WTC11 (cell line): ENCODE results near the gene STARD5. TPM values are rescaled to one million over a fixed set of nuclear protein-coding genes. Genes with fewer than 3 reads are reported as not detected.

Experiments
- ATAC-seq: fragments of 200-7000 bp; cut with Tn5 transposase; 2 replicates; pipeline ENCODE4 v1.10.0; 2021; ENCODE audit warnings: mild to moderate bottlenecking, moderate library complexity
- CTCF ChIA-PET: fragments of 300-600 bp; sonication (Branson Sonifier 250); formaldehyde crosslinking; loops from one replicate; lab custom pipeline; 2021; ENCODE audit warnings: antibody characterized with exemption; lab: Charles Lee
- POLR2A ChIA-PET: fragments of 350-600 bp; sonication (Branson Sonifier 250); formaldehyde crosslinking; loops from one replicate; lab custom pipeline; 2021; ENCODE audit warnings: antibody characterized with exemption; lab: Charles Lee
- DNase-seq: peaks from one replicate; pipeline ENCODE4 v3.0.0; 2021; ENCODE audit warnings: low spot score
- H3K27ac Mint-ChIP-seq: 2 replicates; pipeline ENCODE4 v1.8.0; 2021; ENCODE audit warnings: mixed read lengths
- H3K27me3 Mint-ChIP-seq: 2 replicates; pipeline ENCODE4 v1.8.0; 2021; ENCODE audit warnings: low read depth, mild to moderate bottlenecking, moderate library complexity, mixed read lengths
- H3K36me3 Mint-ChIP-seq: 2 replicates; pipeline ENCODE4 v1.8.0; 2021; ENCODE audit warnings: mixed read lengths
- H3K4me1 Mint-ChIP-seq: 2 replicates; pipeline ENCODE4 v1.8.0; 2022; ENCODE audit warnings: mixed read lengths
- H3K4me3 Mint-ChIP-seq: 2 replicates; pipeline ENCODE4 v1.8.0; 2021; ENCODE audit warnings: mild to moderate bottlenecking, moderate library complexity, mixed read lengths
- H3K9me3 Mint-ChIP-seq: 2 replicates; pipeline ENCODE4 v1.8.0; 2021; ENCODE audit warnings: mixed read lengths
- AFF4 ChIP-seq: sonication (generic); formaldehyde crosslinking; IDR thresholded peaks from 2 replicates; pipeline ENCODE4 v1.8.1; 2023; ENCODE audit warnings: mild to moderate bottlenecking, missing genetic modification reagents, borderline replicate concordance
- ARID4B ChIP-seq: sonication (generic); formaldehyde crosslinking; IDR thresholded peaks from 2 replicates; pipeline ENCODE4 v1.8.0; 2023; ENCODE audit warnings: missing genetic modification reagents, mild to moderate bottlenecking, borderline replicate concordance
- ELF4 ChIP-seq: sonication (generic); formaldehyde crosslinking; IDR thresholded peaks from 2 replicates; pipeline ENCODE4 v1.8.1; 2022; ENCODE audit warnings: low read depth, mild to moderate bottlenecking, moderate library complexity, missing genetic modification reagents
- NR1H2 ChIP-seq: sonication (generic); formaldehyde crosslinking; IDR thresholded peaks from 2 replicates; pipeline ENCODE4 v1.9.0; 2021; ENCODE audit warnings: mild to moderate bottlenecking, moderate library complexity, missing genetic modification reagents
- SOX15 ChIP-seq: fragments of 250-450 bp; sonication (Bioruptor Pico); IDR thresholded peaks from 2 replicates; pipeline ENCODE4 v1.9.0; 2021; ENCODE audit warnings: mild to moderate bottlenecking
- SP1 ChIP-seq: sonication (generic); formaldehyde crosslinking; conservative IDR thresholded peaks from 2 replicates; pipeline ENCODE4 v1.8.1; 2022; ENCODE audit warnings: missing genetic modification reagents
- STAT6 ChIP-seq: sonication (generic); formaldehyde crosslinking; conservative IDR thresholded peaks from 2 replicates; pipeline ENCODE4 v1.8.1; 2023; ENCODE audit warnings: mild to moderate bottlenecking, low read depth, missing genetic modification reagents, moderate library complexity
- TEAD1 ChIP-seq: sonication (generic); formaldehyde crosslinking; IDR thresholded peaks from 2 replicates; pipeline ENCODE4 v1.8.0; 2022; ENCODE audit warnings: mild to moderate bottlenecking, missing genetic modification reagents
- ZNF219 ChIP-seq: sonication (generic); formaldehyde crosslinking; IDR thresholded peaks from 2 replicates; pipeline ENCODE4 v1.8.0; 2023; ENCODE audit warnings: missing genetic modification reagents, mild to moderate bottlenecking, borderline replicate concordance
- ZNF512 ChIP-seq: sonication (generic); formaldehyde crosslinking; IDR thresholded peaks from 2 replicates; pipeline ENCODE4 v1.8.1; 2022; ENCODE audit warnings: missing genetic modification reagents, borderline replicate concordance
- ZNF532 ChIP-seq: fragments of 250-450 bp; sonication (Bioruptor Pico); IDR thresholded peaks from 2 replicates; pipeline ENCODE4 v1.9.0; 2021; ENCODE audit warnings: mild to moderate bottlenecking, borderline replicate concordance
- total RNA-seq: library from RNA; stranded (reverse); gene quantifications from 3 replicates; pipeline ENCODE4 v1.2.3, GENCODE V29; 2021
- TF ChIP-seq, protein P1 (sequence below): fragments of 250-450 bp; sonication (Bioruptor Pico); IDR thresholded peaks from 2 replicates; pipeline ENCODE4 v1.9.0; 2021; ENCODE audit warnings: mild to moderate bottlenecking
- TF ChIP-seq, protein P2 (sequence below): sonication (generic); formaldehyde crosslinking; IDR thresholded peaks from 2 replicates; pipeline ENCODE4 v1.8.1; 2022; ENCODE audit warnings: mild to moderate bottlenecking, moderate library complexity, missing genetic modification reagents

Gene STARD5
- total RNA-seq, 1 experiment from 2014 or later = 6.8 TPM

DNA sequence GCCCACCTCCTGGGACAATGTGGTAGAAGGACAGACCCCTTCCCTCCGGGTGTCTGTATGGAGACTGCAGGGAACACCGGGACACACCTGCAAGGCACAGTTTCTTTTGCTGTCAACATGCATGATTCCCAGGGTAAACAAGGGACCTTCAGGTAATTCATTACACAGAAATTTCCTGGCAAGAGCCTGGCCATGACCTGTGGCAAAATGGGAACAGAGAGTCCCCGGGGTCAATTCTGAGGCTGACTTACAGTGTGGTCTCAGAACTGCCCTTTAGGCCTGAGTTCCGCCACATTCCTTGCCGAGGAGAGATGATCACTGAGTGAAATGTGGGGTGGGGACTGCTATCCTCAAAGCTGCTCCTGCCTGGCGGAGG, 6.3 kb downstream of the STARD5 start (continued):
- TF ChIP-seq, protein P1, sequence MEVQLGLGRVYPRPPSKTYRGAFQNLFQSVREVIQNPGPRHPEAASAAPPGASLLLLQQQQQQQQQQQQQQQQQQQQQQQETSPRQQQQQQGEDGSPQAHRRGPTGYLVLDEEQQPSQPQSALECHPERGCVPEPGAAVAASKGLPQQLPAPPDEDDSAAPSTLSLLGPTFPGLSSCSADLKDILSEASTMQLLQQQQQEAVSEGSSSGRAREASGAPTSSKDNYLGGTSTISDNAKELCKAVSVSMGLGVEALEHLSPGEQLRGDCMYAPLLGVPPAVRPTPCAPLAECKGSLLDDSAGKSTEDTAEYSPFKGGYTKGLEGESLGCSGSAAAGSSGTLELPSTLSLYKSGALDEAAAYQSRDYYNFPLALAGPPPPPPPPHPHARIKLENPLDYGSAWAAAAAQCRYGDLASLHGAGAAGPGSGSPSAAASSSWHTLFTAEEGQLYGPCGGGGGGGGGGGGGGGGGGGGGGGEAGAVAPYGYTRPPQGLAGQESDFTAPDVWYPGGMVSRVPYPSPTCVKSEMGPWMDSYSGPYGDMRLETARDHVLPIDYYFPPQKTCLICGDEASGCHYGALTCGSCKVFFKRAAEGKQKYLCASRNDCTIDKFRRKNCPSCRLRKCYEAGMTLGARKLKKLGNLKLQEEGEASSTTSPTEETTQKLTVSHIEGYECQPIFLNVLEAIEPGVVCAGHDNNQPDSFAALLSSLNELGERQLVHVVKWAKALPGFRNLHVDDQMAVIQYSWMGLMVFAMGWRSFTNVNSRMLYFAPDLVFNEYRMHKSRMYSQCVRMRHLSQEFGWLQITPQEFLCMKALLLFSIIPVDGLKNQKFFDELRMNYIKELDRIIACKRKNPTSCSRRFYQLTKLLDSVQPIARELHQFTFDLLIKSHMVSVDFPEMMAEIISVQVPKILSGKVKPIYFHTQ = no peak
- TF ChIP-seq STAT6 (CRISPR knock-in tag) = no peak
- TF ChIP-seq SOX15 (CRISPR knock-in tag) = no peak
- no peak for TF ChIP-seq ARID4B (CRISPR knock-in tag)
- no peak for TF ChIP-seq SP1 (CRISPR knock-in tag)

DNA sequence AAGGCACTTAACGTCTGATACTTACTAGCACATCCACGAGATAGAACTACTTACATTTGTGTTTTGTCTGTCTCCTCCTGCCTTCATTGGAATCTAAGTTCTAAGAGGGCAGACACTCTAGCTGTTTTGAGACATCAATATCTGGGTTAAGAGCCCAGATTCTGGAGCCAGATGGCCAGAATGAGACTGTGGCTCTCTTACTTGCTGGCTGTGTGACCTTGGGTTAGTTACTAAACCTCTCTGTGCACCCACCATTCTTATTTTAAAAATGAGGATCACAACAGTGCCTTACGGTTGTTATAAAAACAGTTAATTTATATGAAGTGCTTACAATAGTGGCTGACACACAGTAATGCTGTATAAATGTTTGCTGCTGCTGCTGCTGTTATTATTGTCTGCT, 7.7 kb downstream of the STARD5 start:
- ChIA-PET POLR2A (interaction anchor here (0.7 kb wide), 1 partner anchor 711 kb away, joined by 3 read pairs; no protein-coding TSS in a partner anchor), CTCF (interaction anchor here (0.7 kb wide), 1 partner anchor 41 kb away, joined by 3 read pairs; no protein-coding TSS in a partner anchor)
- no peak overlapping the region for H3K4me3 Mint-ChIP-seq
- DNase-seq (no peak), ATAC-seq (no peak)
- no peaks in the 10 kb centered on the region for H3K9me3 Mint-ChIP-seq
- no peaks in the 10 kb centered on the region for H3K4me1 Mint-ChIP-seq
- H3K27ac Mint-ChIP-seq = no peak overlapping the region
- no peaks in the 10 kb centered on the region; the same call in 1 of the 2 replicates for H3K27me3 Mint-ChIP-seq
- H3K36me3 Mint-ChIP-seq = peaks cover 28% of the 10 kb centered on the region
- no peak for TF ChIP-seq ZNF512 (CRISPR knock-in tag)
- TF ChIP-seq AFF4 = no peak
- TF ChIP-seq, protein P2, sequence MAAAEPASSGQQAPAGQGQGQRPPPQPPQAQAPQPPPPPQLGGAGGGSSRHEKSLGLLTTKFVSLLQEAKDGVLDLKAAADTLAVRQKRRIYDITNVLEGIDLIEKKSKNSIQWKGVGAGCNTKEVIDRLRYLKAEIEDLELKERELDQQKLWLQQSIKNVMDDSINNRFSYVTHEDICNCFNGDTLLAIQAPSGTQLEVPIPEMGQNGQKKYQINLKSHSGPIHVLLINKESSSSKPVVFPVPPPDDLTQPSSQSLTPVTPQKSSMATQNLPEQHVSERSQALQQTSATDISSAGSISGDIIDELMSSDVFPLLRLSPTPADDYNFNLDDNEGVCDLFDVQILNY = no peak
- TF ChIP-seq ZNF219 (CRISPR knock-in tag) = no peak
- no peak for TF ChIP-seq ZNF532 (CRISPR knock-in tag)
- no peak for TF ChIP-seq NR1H2 (CRISPR knock-in tag)
- no peak for TF ChIP-seq ELF4 (CRISPR knock-in tag)
- TF ChIP-seq TEAD1 (CRISPR knock-in tag) = no peak
